Body of pancreas (tissue), 4 donors: Measurements from ENCODE around the gene LSAMP. TPM values are rescaled to one million over a fixed set of nuclear protein-coding genes. Genes with fewer than 3 reads are reported as not detected.

ENCODE experiments used
- ATAC-seq: fragments of 150-250 bp; one replicate; pipeline ENCODE4 v1.9.1; 2016
- DNase-seq, 4 donors: peaks; one replicate each; pipeline ENCODE4 v3.0.0-alpha.2; 2019
- H3K27ac ChIP-seq, 4 donors: fragments of 200-600 bp; sonication (generic); 1 replicate in 3 of 4; 2 replicates in 1 of 4; pipeline versions ENCODE4 v1.5.1 to v1.6.1; 2016 to 2019; ENCODE audit warnings: mild to moderate bottlenecking in 1 of 4, mixed read lengths in 1 of 4, moderate library complexity in 1 of 4
- H3K27me3 ChIP-seq, 2 donors: fragments of 200-600 bp; sonication (generic); one replicate each; pipeline ENCODE4 v1.6.0; 2016; ENCODE audit warnings: mild to moderate bottlenecking in 1 of 2
- H3K36me3 ChIP-seq, 2 donors: fragments of 200-600 bp; sonication (generic); replicated peaks in 1 of 2; 2 replicates each; pipeline ENCODE4 v1.5.1; 2016; ENCODE audit warnings: low read depth in 2 of 2; ENCODE audit not compliant: insufficient read depth in 1 of 2
- H3K4me1 ChIP-seq: fragments of 200-600 bp; sonication (generic); one replicate; pipeline ENCODE4 v1.6.0; 2016
- H3K4me3 ChIP-seq, 2 donors: fragments of 200-600 bp; sonication (generic); 1 replicate in 1 of 2; 2 replicates in 1 of 2; pipeline ENCODE4 v1.5.1; 2016 to 2019
- H3K9me3 ChIP-seq, 3 donors: fragments of 200-600 bp; sonication (generic); 1 replicate in 2 of 3; 2 replicates in 1 of 3; pipeline ENCODE4 v1.5.1; 2016
- POLR2A ChIP-seq, 3 donors: fragments of 450-650 bp; IDR thresholded peaks; one replicate each; pipeline ENCODE4 v1.6.1; 2016; ENCODE audit warnings: antibody characterized with exemption in 3 of 3, mild to moderate bottlenecking in 2 of 3
- WGBS, 2 donors: methylation state at CpG; one replicate each; pipeline ENCODE4 v1.1.5; 2017; 5-methylcytosine and 5-hydroxymethylcytosine counted together
- intact Hi-C: fragments of 100-400 bp; cut with DNase I; formaldehyde crosslinking; loops from one replicate; pipeline ENCODE4 v1.15.1; 2023
- total RNA-seq, 2 donors: library from RNA; depleted of rRNA; stranded (reverse); fragments of >200 nt; gene quantifications; one replicate each; pipeline ENCODE4 v1.1.0, GENCODE V29; 2016
- TF ChIP-seq, protein P1 (sequence below), 7 experiments: fragments of 450-650 bp in 4 of 7; fragments of 200-600 bp in 3 of 7; sonication (generic) in 3 of 7; IDR thresholded peaks; one replicate each; pipeline ENCODE4 v1.5.1; 2016 to 2019; ENCODE audit warnings: antibody characterized with exemption in 7 of 7

Gene LSAMP
- total RNA-seq, 2 donors from 2014 or later, result 1.6 to 2.1 TPM

DNA sequence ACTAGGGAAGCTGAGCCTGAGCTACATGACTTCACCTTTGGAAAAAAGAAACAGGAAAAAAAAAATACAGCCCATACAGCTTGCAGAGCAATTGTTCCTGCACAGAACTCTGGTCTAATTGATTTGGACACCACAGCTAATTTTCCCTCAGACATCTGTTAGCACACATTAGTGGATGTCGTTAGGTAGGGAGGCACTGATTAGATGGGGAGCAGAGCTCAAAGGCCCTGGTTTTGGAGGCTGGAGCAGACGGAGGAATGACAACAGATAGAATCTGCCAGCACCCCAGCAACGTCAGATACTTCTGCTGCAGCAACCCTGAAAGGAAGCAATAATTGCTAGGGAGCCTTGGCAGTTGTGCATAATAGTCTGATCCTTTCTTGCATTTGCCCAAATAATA lies 398.9 kb downstream of the LSAMP start:
- H3K4me1 ChIP-seq, result no peaks in the 10 kb centered on the region
- H3K27ac ChIP-seq, result no peak overlapping the region
- TF ChIP-seq POLR2A (IDR thresholded peaks at IDR 0.05), result no peak
- TF ChIP-seq, protein P1, sequence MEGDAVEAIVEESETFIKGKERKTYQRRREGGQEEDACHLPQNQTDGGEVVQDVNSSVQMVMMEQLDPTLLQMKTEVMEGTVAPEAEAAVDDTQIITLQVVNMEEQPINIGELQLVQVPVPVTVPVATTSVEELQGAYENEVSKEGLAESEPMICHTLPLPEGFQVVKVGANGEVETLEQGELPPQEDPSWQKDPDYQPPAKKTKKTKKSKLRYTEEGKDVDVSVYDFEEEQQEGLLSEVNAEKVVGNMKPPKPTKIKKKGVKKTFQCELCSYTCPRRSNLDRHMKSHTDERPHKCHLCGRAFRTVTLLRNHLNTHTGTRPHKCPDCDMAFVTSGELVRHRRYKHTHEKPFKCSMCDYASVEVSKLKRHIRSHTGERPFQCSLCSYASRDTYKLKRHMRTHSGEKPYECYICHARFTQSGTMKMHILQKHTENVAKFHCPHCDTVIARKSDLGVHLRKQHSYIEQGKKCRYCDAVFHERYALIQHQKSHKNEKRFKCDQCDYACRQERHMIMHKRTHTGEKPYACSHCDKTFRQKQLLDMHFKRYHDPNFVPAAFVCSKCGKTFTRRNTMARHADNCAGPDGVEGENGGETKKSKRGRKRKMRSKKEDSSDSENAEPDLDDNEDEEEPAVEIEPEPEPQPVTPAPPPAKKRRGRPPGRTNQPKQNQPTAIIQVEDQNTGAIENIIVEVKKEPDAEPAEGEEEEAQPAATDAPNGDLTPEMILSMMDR (IDR thresholded peaks at IDR 0.05), result no peak
- H3K9me3 ChIP-seq, result no peaks in the 10 kb centered on the region
- ATAC-seq (peak; percentile 9), DNase-seq (peak in 1 of 4 donors; percentile 8)
- WGBS, 2 donors, result 38 to 55% methylated on average over 3 of the region's 3 CpGs
- H3K27me3 ChIP-seq, result no peaks in the 10 kb centered on the region
- H3K36me3 ChIP-seq, result no peaks in the 10 kb centered on the region
- no peak overlapping the region for H3K4me3 ChIP-seq
- intact Hi-C loops, result no loop called here

DNA sequence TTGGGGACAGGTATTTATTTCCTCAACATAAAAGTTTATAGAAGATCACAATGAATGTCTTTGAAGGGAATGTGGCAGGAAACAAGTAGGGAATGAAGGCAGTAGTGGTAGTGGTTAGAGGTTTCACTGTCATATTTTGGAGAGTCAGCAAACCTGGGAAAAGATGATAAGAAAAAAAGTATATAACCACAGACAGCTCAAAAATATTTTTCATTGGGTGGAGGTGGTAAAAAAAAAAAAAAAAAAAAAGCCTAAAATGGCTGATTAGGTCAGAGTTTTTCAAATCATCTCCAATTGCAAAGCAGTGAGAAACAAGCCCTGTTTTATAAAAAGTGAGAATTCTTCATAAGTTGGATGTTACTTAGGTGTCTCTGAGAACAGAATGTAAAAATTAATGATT lies 400.0 kb downstream of the LSAMP start:
- Histone ChIP-seq H3K36me3 (no peaks in the 10 kb centered on the region), H3K9me3 (no peaks in the 10 kb centered on the region), H3K4me3 (no peak overlapping the region), H3K27me3 (no peaks in the 10 kb centered on the region), H3K27ac (no peak overlapping the region), H3K4me1 (no peaks in the 10 kb centered on the region)
- ATAC-seq (no peak), DNase-seq (no peak)
- TF ChIP-seq, protein P1 (IDR thresholded peaks at IDR 0.05), result no peak
- TF ChIP-seq POLR2A (IDR thresholded peaks at IDR 0.05), result no peak
- intact Hi-C loops, result no loop called here

DNA sequence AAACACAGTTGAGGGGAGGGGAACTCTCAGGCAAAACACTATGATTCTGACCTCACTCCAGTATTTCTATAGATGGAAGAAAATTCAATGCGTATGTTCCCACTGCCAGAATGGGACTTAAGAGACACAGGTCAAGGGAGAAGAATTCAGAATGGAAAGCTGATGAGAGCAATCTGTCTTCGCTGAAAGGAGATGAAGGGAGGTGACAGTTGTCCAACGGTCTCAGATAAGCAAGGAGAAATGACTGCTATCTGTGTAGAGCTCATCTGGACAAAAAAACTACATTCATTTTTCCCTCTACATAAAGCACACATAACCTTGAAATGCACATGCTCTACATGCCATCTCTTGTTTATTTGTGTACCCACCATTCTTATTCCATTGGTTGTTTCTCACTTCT lies 405.1 kb downstream of the LSAMP start:
- Histone ChIP-seq H3K4me1 (no peaks in the 10 kb centered on the region), H3K9me3 (no peaks in the 10 kb centered on the region), H3K36me3 (no peaks in the 10 kb centered on the region), H3K27me3 (no peaks in the 10 kb centered on the region), H3K27ac (no peak overlapping the region), H3K4me3 (no peak overlapping the region)
- WGBS, 2 donors, result 43 to 71% methylated on average over 3 of the region's 3 CpGs
- intact Hi-C loops, result no loop called here
- TF ChIP-seq POLR2A (IDR thresholded peaks at IDR 0.05), result no peak
- TF ChIP-seq, protein P1 (IDR thresholded peaks at IDR 0.05), result no peak
- DNase-seq, result no peak
- no peak for ATAC-seq

DNA sequence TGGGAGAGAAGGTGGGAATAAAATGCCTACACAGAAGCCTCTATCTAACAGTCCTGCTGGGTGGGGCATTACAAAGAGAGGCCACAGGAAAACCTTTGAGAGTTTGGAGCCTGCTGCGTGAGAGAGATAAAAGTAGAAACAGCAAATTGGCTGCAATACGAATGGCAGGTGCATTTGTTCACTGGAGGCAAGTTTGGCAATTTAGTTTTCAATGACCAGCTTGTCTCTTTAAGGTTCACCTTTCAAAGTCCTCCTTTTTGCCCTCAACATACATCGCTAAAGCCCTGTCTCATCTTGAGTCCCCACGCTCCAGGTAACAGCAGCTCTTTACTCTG lies 405.7 kb downstream of the LSAMP start:
- ATAC-seq (no peak), DNase-seq (no peak)
- Histone ChIP-seq H3K4me1 (no peaks in the 10 kb centered on the region), H3K4me3 (no peak overlapping the region), H3K9me3 (no peaks in the 10 kb centered on the region), H3K27ac (no peak overlapping the region), H3K36me3 (no peaks in the 10 kb centered on the region), H3K27me3 (no peaks in the 10 kb centered on the region)
- TF ChIP-seq POLR2A (IDR thresholded peaks at IDR 0.05), result no peak
- TF ChIP-seq, protein P1 (IDR thresholded peaks at IDR 0.05), result no peak
- intact Hi-C loops, result no loop called here
- WGBS, 2 donors, result 58 to 69% methylated on average over 4 of the region's 4 CpGs

DNA sequence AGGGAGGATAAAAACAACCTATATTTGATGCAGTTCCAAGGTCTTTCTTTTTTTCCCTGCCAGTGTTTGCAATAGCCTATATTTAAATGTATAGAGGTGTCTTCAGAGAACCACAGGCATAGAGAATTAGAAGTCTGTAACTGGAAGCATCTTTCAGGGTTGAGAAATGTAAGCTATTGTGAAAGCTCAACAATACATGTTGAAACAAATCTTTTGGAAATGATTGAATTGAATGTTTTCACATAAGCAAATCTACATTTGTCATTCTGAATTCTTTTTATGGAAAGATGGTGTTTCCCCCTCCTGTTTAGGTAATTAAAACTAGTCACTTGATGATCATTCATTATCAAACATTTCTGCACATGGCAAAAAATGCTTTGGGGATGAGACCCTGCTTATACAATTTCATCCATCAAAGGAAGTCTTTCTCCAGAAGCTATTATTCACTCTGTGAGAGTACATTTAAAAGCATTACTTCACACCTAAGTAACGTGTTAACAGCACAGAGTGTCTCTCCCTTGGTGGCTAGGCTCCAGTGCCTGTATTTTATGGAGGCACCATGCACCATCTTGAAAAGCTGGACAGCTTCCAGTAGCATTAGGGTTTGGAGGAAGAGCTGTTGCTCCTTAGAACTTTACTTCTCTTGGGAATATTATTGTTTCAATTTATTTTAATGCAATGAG lies 406.2 kb downstream of the LSAMP start:
- DNase-seq (no peak), ATAC-seq (no peak)
- Histone ChIP-seq H3K36me3 (no peaks in the 10 kb centered on the region), H3K4me1 (no peaks in the 10 kb centered on the region), H3K27me3 (no peaks in the 10 kb centered on the region), H3K4me3 (no peak overlapping the region), H3K9me3 (no peaks in the 10 kb centered on the region), H3K27ac (no peak overlapping the region)
- 42 to 50% methylated on average over 1 of the region's 1 CpG for WGBS, 2 donors
- intact Hi-C loops, result no loop called here
- TF ChIP-seq POLR2A (IDR thresholded peaks at IDR 0.05), result no peak
- TF ChIP-seq, protein P1 (IDR thresholded peaks at IDR 0.05), result no peak
